MG63 (cell line): ENCODE measurements around the gene TRPM3. TPM values are rescaled to one million over a fixed set of nuclear protein-coding genes. Genes with fewer than 3 reads are reported as not detected.
A peak's percentile ranks its signal among the peaks of the same experiment; 100 is the strongest.

Source experiments
- DNase-seq: peaks from one replicate; pipeline ENCODE4 v3.0.0-alpha.2; 2020
- H3K27me3 ChIP-seq: fragments of 250-450 bp; sonication (Bioruptor Pico); 2 replicates; pipeline ENCODE4 v1.5.1; 2020; ENCODE audit warnings: mild to moderate bottlenecking, moderate library complexity
- H3K36me3 ChIP-seq: fragments of 250-450 bp; sonication (Bioruptor Pico); 2 replicates; pipeline ENCODE4 v1.5.1; 2020; ENCODE audit warnings: mild to moderate bottlenecking, moderate library complexity
- H3K4me3 ChIP-seq: fragments of 250-450 bp; sonication (Bioruptor Pico); 2 replicates; pipeline ENCODE4 v1.5.1; 2020; ENCODE audit warnings: mild to moderate bottlenecking, moderate library complexity
- H3K9me3 ChIP-seq: fragments of 250-450 bp; sonication (Bioruptor Pico); 2 replicates; pipeline ENCODE4 v1.5.1; 2020; ENCODE audit warnings: mild to moderate bottlenecking, moderate library complexity
- total RNA-seq: library from RNA; depleted of rRNA; stranded (reverse); fragments of >200 nt; shearing (Covaris generic); gene quantifications from 2 replicates; pipeline ENCODE4 v1.2.3, GENCODE V29; 2014; ENCODE audit warnings: low replicate concordance

TRPM3 gene
- total RNA-seq, 1 experiment from 2014 or later: not detected

GRCh38 chr9:70616228-70616990 is 505.0 kb downstream of the TRPM3 start:
- DNase-seq: no peak
- Histone ChIP-seq H3K27me3 (no peaks in the 10 kb centered on the region), H3K9me3 (no peaks in the 10 kb centered on the region), H3K36me3 (no peaks in the 10 kb centered on the region), H3K4me3 (no peak overlapping the region)

GRCh38 chr9:70615464-70616138 is 505.8 kb downstream of the TRPM3 start:
- DNase-seq: no peak
- Histone ChIP-seq H3K9me3 (no peaks in the 10 kb centered on the region), H3K27me3 (no peaks in the 10 kb centered on the region), H3K4me3 (no peak overlapping the region), H3K36me3 (no peaks in the 10 kb centered on the region)

GRCh38 chr9:70614786-70615463 is 506.5 kb downstream of the TRPM3 start:
- no peak for DNase-seq
- Histone ChIP-seq H3K27me3 (no peaks in the 10 kb centered on the region), H3K4me3 (no peak overlapping the region), H3K36me3 (no peaks in the 10 kb centered on the region), H3K9me3 (no peaks in the 10 kb centered on the region)

GRCh38 chr9:70613024-70613768 is 508.2 kb downstream of the TRPM3 start:
- DNase-seq: no peak
- Histone ChIP-seq H3K9me3 (no peaks in the 10 kb centered on the region), H3K27me3 (no peaks in the 10 kb centered on the region), H3K4me3 (no peak overlapping the region), H3K36me3 (no peaks in the 10 kb centered on the region)

- Histone ChIP-seq H3K36me3 (no peaks in the 10 kb centered on the region), H3K9me3 (no peaks in the 10 kb centered on the region), H3K4me3 (no peak overlapping the region), H3K27me3 (no peaks in the 10 kb centered on the region)
- DNase-seq: no peak
Measured at GRCh38 chr9:70610287-70610644, 511.2 kb downstream of the TRPM3 start.

DNA sequence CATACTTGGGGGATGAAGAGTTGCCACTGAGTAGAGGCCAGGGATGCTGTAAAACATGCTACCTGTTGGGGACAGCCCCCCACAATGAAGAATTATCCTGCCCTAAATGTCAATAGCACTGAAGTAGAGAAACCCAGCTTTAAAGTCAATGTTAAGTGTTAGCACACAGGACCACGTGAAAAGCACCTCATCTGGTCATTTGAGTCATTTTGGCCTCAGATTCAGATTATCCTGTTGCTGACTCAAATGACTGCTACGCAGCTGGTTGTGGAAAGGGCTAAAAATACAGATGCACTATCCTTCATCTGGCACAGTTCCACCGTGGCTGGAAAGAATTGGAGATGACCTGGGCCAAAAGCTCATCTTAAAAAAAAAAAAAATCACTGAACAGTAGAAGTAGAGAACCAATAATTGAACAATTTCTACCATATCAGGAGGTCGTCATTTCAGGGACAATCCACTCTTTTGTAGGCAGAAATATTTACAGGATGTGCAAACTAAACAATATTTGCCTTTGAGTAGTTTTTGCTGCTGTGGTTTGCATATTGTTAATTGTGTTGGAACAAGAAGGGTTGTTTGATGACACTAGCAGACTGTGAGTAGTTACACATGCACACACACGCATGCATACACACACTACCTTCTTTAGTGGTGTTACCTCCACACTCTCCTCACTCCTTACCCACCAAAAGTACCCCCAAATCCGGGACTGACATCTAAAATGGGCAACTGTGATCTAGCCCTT is 511.7 kb downstream of the TRPM3 start:
- Histone ChIP-seq H3K27me3 (no peaks in the 10 kb centered on the region), H3K36me3 (no peaks in the 10 kb centered on the region), H3K9me3 (no peaks in the 10 kb centered on the region), H3K4me3 (no peak overlapping the region)
- DNase-seq: peak; percentile 67

DNA sequence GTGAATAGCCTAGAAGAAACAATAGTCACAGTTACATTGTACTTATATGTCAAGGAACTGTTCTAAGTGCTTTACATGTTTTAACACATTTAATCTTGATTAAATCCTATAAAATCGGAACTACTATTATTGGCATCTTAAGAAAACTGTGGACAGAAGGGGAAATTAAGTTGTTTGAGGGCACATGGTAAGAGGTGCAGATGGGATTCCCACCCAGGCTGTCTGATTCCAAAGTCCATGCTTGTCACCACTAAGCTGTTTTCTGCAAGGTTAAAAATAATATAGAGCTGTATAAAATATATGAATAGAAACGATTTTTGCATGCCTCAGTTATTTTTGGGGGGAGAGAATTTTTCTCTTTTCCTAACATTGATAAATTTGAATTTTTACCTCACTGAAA is 512.4 kb downstream of the TRPM3 start:
- no peaks in the 10 kb centered on the region for H3K9me3 ChIP-seq
- no peak overlapping the region for H3K4me3 ChIP-seq
- H3K36me3 ChIP-seq: no peaks in the 10 kb centered on the region
- no peaks in the 10 kb centered on the region for H3K27me3 ChIP-seq
- DNase-seq: no peak

- no peak for DNase-seq
- Histone ChIP-seq H3K4me3 (no peak overlapping the region), H3K27me3 (no peaks in the 10 kb centered on the region), H3K36me3 (no peaks in the 10 kb centered on the region), H3K9me3 (no peaks in the 10 kb centered on the region)
Measured at GRCh38 chr9:70607926-70608325, 513.5 kb downstream of the TRPM3 start.

DNA sequence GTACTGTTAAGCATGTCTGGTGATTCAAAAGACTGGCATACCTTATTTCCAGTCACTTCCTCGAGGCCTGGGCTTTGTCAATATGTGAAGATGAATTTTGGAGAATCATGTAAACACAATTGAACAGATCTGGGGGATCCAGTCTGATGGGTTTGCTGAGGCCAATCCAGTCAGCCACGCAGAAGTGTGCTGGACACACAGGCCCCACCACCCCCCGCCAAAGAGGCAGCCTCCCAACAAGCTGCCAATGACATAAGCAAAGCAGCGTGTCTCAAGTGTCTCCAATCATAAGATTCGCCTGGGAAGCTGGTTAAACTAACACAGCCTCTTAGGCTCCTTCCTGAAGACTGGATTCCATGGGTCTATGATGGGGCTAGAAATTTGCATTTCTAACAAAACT is 514.1 kb downstream of the TRPM3 start:
- no peak overlapping the region for H3K4me3 ChIP-seq
- H3K27me3 ChIP-seq: no peaks in the 10 kb centered on the region
- H3K9me3 ChIP-seq: no peaks in the 10 kb centered on the region
- no peaks in the 10 kb centered on the region for H3K36me3 ChIP-seq
- no peak for DNase-seq

- Histone ChIP-seq H3K9me3 (no peaks in the 10 kb centered on the region), H3K27me3 (no peaks in the 10 kb centered on the region), H3K4me3 (no peak overlapping the region), H3K36me3 (no peaks in the 10 kb centered on the region)
- no peak for DNase-seq
Measured at GRCh38 chr9:70603020-70603411, 518.4 kb downstream of the TRPM3 start.

DNA sequence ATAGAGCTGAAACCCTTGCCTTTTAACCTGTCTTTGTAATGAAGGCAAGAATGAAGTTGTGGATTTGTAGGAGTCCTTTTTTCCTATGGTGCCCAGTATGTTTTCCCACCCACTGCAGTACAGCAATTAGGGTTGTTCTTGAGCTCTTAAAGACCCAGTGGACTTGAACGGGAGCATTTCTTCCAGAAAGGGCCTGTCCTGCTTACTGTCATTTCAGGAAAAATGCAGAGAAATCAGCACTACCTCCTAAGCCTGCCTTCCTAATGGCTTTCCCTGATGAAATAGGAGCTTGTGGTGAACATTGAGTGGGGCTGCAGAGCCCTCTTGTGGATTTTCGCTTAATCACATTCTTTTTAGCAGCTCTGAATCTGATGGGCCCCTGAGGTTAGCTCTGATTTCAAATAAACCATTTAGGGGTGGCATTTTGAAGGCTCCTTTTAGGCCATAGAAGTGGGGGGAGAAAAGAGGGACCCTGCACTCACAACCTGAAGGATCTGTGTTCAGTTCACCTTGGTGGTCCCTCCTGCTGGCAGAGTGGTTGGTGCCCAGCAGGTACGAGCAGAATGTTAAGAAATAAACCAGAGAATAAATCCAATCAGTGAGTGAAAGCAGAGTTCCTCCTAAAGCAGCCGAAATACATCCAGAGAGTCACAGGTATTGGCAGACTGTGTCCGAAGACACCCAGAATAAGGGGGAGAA is 519.0 kb downstream of the TRPM3 start:
- H3K36me3 ChIP-seq: no peaks in the 10 kb centered on the region
- H3K4me3 ChIP-seq: no peak overlapping the region
- H3K9me3 ChIP-seq: no peaks in the 10 kb centered on the region
- peak; percentile 12 for DNase-seq
- H3K27me3 ChIP-seq: no peaks in the 10 kb centered on the region

GRCh38 chr9:70601000-70601951 is 520.1 kb downstream of the TRPM3 start:
- Histone ChIP-seq H3K9me3 (no peaks in the 10 kb centered on the region), H3K4me3 (no peak overlapping the region), H3K27me3 (no peaks in the 10 kb centered on the region), H3K36me3 (no peaks in the 10 kb centered on the region)
- DNase-seq: peak; percentile 95

GRCh38 chr9:70600506-70600905 is 520.9 kb downstream of the TRPM3 start:
- H3K4me3 ChIP-seq: no peak overlapping the region
- peak; percentile 15 for DNase-seq

GRCh38 chr9:70597886-70598285 is 523.5 kb downstream of the TRPM3 start:
- no peak for DNase-seq
- no peaks in the 10 kb centered on the region for H3K36me3 ChIP-seq
- no peak overlapping the region for H3K4me3 ChIP-seq
- no peaks in the 10 kb centered on the region for H3K27me3 ChIP-seq
- H3K9me3 ChIP-seq: no peaks in the 10 kb centered on the region

More at GRCh38 chr9:70600506-70600905, 520.9 kb downstream of the TRPM3 start:
- Histone ChIP-seq H3K36me3 (no peaks in the 10 kb centered on the region), H3K9me3 (no peaks in the 10 kb centered on the region), H3K27me3 (no peaks in the 10 kb centered on the region)

- Histone ChIP-seq H3K27me3 (no peaks in the 10 kb centered on the region), H3K36me3 (no peaks in the 10 kb centered on the region), H3K9me3 (no peaks in the 10 kb centered on the region), H3K4me3 (no peak overlapping the region)
- DNase-seq: no peak
Measured at GRCh38 chr9:70595211-70595610, 526.2 kb downstream of the TRPM3 start.
